GM21529 (cell line): ENCODE data around the gene KPTN.
A peak's percentile ranks its signal among the peaks of the same experiment; 100 is the strongest.

Source experiments
- ATAC-seq: cut with Tn5 transposase; IDR thresholded peaks from one replicate; pipeline ENCODE4 v1.9.1; 2021; ENCODE audit not compliant: unreplicated experiment

Gene KPTN

GRCh38 chr19:47483800-47484690 is at the start of gene KPTN:
TSS of gene KPTN (minus strand) at chr19:47484219. CDS start at chr19:47484160, 59 bp downstream.
- peak; percentile 63 for ATAC-seq

DNA sequence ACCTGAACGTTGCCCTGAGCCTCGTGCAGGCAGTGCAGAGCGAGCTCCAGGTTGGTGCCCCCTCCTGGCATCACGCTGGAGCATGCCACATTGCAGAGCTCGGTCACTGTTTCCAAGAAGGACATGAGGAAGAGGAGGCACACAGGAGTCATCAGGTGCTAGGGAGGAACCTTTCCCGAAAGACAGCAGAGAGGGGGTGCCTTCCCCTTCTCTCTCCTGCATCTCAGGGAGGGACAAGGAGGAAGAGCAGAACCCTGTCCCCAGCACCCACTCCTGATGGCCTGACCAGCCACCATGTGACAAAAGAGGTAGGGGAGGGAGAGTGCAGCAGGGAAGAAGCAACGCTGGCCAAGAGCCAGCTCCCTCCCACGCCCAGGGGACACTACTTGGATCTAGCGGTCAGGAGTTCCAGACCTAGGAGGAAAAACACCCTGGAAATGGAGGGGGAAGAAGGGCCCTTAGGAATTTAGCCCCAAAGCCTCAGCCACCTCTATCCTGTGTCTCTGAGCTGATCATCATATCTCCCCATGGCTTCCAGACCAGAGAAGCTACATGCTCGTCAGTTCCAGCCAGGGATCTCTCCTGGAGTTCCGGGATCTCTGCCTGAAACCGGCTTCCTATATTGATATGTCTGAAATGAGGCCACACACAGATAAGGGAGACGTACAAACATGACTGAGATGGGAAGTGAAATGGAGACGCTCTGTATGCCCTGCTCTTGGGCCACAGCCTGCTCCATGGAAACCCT is 47.8 kb upstream of the KPTN start:
- ATAC-seq: no peak

GRCh38 chr19:47529018-47529742 is 45.2 kb upstream of the KPTN start:
- no peak for ATAC-seq

GRCh38 chr19:47526798-47527197 is 42.8 kb upstream of the KPTN start:
- ATAC-seq: no peak

GRCh38 chr19:47523473-47523872 is 39.5 kb upstream of the KPTN start:
- ATAC-seq: no peak

- no peak for ATAC-seq
Measured at GRCh38 chr19:47521473-47522180, 37.6 kb upstream of the KPTN start.

DNA sequence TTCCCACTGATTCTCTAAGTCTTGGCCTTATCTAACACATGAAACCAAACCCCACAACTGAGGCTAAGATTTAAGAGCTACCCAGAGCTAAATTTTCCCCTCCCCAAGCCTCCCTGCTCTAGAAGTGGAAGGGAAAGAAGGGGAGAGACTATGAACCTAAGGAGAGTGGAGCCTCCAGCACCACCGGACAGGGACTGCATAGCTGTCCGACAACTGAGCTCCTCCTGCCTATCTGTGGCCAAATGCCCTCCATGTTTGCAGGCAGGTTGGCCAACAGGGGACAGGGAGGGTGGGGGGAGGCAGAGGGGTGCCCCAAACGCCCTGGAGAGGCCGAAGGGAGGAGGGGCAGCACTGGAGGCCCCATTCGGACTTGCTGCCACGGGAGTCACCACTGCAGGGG is 36.8 kb upstream of the KPTN start:
- no peak for ATAC-seq

- no peak for ATAC-seq
Measured at GRCh38 chr19:47520343-47520806, 36.4 kb upstream of the KPTN start.

DNA sequence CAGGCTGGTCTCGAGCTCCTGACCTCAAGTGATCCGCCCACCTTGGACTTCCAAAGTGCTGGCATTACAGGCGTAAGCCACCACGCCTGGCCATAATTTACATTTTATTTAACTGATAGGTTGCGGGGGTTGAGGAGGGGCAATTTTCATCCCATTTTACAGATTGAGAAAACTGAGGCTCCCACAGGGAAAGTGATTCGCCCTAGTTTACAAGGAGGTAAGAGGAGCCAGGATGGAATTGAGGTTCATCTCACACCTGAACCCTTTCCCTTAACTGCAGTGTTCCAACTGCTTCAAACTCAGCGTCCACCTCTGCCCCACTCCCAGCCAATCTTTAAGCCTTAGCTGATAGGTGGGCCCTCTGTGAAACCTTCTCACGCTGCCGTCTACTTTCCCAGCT is 34.8 kb upstream of the KPTN start:
- ATAC-seq: no peak

DNA sequence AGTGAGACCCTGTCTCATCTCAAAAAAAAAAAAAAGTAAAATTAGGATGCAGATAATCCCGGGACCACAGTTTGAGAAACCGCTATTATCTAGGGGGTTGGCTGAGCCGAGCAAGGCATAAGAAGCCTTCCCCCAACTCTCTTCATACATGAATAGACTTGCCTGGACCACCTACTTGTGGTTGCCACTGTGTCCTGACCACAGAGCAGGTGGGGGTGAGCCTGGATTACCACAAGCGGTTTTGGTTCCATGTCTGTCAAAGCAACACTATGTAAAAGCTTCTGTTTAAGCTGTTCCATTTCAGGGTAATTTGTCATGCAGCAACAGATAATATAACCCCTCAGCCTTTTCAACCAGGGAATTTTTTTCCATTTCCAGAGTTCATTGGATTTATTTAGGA is 34.1 kb upstream of the KPTN start:
- no peak for ATAC-seq

DNA sequence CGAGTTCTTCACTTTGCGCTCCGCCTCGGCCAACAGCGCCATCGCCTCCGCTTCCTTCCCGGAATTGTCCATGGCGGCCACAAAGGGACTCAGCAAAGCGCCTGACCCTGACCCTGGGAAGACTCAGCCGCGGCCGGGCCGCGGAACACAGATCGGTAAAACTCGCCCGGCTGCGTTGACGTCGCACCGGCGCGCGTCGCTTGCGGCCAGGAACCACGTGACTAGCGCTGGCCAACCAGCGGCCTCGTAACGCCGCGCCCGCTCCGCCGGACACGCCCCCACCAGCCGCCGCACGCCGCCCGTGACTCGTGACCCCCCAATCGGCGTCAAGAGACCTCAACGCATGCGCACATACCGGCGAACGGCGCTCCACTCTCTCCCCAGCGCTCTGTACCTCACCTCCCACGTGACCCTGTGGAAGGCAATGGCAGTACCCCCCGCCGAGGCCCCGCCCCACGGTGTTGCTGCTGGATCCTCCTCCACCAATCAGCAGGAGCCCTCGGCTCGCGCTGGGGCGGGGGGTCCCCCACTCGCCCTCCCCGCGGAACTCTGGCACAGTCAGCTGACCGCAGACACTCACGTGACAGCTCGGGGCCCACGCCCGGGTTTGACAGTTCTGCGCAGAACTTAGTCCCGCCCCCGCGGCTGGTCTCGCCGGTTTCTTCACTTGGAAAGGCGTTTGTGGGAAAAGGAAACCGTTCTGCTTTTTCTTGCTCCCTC is 31.0 kb upstream of the KPTN start, which contains the start of gene NAPA:
TSS of gene NAPA (minus strand) at position 195 of the 720 bp plus-strand sequence. CDS start at position 72, 123 bp downstream.
- peak; percentile 79 for ATAC-seq

DNA sequence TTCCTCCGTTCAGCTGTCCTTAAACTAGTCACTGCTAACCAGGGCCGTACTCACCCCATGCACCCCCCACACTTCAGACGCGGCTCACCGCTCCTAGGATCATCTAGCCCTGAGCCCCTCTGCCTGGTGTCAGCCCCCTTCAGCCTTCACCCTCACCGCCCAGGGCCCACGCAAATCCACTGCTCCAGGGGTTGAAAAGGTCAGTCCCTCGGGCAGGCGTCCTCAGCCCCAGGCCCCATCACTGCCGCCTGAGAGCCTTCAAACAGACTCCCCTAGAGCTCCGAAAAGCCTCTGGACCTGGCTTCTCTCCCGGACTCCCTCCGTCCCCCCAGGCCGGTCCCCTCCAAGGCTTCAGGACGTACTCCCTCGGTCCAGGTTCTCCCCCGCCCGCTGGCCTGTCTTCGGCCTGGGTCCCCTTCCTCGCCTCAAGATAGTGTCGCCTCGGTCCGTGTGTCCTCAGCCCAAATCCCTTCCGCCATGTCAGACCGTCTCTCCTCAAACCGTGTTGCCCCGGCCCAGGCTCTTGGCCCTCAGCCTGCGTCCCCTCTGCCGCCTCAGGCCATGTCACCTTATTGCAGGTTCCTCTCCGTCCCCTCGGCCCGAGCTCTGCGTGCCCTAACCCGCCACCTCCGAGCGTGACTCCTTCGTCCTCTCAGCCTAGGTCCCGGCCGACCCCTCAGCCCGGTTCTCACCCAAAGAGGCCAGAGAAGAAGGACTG is 30.3 kb upstream of the KPTN start:
- ATAC-seq: no peak

- ATAC-seq: no peak
Measured at GRCh38 chr19:47512948-47513319, 28.9 kb upstream of the KPTN start.

DNA sequence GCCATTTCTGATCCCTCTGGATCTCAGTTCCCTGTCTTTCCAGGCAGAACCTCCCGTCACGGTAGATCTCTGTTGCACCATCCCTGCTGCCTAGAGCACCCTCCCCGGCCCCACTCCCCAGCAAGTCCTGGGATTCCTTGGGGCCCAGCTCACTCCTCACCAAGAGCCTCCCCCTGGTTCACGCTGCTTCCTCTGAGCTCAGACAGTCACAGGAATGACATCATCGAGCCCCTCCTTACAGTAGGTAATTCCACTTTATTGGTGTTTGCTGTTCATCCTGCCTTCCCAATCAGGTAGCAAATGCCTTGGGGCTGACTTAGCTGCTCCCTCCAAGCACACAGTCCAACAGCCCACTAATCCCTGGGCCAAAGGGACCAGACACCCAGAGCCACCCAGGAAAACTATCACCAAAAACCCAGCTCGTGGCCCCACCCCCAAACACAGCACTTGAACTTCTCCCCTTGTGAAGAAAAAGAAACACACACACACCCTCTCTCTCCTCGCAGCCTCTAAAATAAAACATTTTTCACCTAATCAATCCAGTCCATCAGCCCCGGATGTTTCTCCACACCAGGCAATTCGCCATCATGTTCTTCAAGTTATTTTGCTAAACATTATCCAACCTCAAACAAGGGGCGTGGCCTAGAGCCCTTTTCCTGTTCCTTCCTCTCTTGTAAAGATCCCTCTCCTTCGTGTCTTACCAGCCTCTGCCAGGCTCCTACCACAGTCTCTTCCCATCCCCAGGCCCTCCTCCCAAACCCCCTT is 28.3 kb upstream of the KPTN start:
- ATAC-seq: no peak

GRCh38 chr19:47511681-47512080 is 27.7 kb upstream of the KPTN start:
- ATAC-seq: no peak

- ATAC-seq: no peak
Measured at GRCh38 chr19:47511128-47511517, 27.1 kb upstream of the KPTN start.

DNA sequence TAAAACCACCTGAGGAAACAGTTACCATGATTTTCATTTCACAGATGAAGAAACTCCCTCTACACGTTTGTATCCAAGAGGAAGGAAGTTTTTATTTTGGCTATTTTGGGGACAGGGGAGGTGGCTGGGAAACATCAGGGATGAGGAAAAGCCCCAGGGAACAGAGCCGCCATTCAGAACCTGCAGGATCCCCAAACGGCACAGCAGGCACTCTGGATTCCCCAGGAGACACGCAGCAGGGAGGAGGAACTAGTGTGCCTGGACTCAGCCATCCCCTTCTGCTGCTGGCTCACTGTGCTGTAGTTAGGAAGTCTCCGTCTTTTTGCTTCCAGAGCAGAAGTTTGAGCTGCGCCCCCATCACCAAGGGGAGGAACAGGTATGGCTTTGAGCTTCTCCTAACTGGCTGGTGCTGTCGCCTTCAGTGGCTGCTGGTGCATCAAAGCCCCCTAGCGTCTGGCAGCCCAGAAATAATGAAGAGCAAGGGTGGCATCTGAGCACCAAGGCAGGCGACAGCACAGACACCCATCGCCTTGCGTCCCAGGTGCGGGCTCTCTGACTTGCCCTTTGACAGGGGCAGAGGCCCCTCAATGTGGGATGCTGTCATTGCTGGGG is 26.6 kb upstream of the KPTN start:
- ATAC-seq: no peak

DNA sequence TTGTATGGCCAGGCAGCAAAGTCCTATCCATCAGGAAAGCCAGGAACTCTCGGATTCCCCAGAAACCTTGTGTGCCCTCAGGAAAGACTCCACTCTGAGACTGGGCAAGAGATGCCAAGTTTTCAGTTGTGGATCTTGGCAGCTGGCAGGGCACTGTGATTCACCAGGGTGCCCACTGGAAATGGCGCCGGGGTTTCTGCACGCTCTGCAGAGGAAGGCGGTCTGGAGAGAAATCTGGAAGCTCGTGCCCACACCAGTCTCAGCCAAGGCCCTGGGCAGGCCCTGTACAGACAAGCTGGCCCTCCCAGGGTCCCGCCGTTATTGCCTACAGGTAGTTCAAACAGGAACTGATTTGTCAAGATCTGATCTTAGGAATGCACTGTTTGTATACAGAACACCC is 26.0 kb upstream of the KPTN start:
- no peak for ATAC-seq
